ENCODE data around the gene ZNF573. TPM values are rescaled to one million over a fixed set of nuclear protein-coding genes. Genes with fewer than 3 reads are reported as not detected.

The ZNF573 gene
- total and polyA plus RNA-seq, 2 donors from 2014 or later = 1.5 to 12.2 TPM

DNA sequence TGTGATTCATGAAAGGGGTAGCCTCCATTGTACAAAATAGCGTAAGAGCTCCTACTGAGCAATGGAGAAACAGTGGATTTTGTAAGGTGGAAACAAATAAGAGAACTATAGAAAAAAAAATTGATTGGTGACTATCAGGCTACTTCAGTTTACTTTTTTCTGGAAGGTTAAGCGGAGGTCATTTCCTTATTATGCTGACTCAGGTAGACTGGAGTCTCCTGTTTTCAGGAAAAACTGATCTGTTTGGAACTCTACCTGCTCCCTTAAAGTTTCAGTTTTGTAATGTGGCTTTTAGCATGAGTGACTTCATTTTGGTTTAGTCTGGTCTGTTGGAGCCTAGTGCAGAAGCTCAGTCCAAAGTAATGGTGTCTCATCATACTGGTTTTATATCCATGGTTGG, 63.2 kb downstream of the ZNF573 start:
- TF ChIP-seq, protein P1, sequence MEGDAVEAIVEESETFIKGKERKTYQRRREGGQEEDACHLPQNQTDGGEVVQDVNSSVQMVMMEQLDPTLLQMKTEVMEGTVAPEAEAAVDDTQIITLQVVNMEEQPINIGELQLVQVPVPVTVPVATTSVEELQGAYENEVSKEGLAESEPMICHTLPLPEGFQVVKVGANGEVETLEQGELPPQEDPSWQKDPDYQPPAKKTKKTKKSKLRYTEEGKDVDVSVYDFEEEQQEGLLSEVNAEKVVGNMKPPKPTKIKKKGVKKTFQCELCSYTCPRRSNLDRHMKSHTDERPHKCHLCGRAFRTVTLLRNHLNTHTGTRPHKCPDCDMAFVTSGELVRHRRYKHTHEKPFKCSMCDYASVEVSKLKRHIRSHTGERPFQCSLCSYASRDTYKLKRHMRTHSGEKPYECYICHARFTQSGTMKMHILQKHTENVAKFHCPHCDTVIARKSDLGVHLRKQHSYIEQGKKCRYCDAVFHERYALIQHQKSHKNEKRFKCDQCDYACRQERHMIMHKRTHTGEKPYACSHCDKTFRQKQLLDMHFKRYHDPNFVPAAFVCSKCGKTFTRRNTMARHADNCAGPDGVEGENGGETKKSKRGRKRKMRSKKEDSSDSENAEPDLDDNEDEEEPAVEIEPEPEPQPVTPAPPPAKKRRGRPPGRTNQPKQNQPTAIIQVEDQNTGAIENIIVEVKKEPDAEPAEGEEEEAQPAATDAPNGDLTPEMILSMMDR (IDR thresholded peaks at IDR 0.05; ENCODE audit: borderline replicate concordance, extremely low read depth, insufficient read depth) = no peak
- no peak for DNase-seq
- intact Hi-C loops (cut with DNase I) = no loop called here
- Histone ChIP-seq H3K4me1 (ENCODE audit: control insufficient read depth in 2 of 3, insufficient read depth in 2 of 3, low read depth in 1 of 3, low read length in 3 of 3) (peaks cover 0 to 6% (median 0%) of the 10 kb centered on the region in 3 donors), H3K27me3 (ENCODE audit: control insufficient read depth, insufficient read depth, low read length) (no peaks in the 10 kb centered on the region), H3K27ac (ENCODE audit: low read depth in 2 of 2, low read length in 2 of 2) (no peak overlapping the region), H3K4me3 (ENCODE audit: low read length in 3 of 3) (no peak overlapping the region), H3K9ac (ENCODE audit: low read length in 3 of 3) (no peak overlapping the region), H3K9me3 (ENCODE audit: control insufficient read depth in 2 of 3, insufficient read depth in 1 of 3, low read length in 3 of 3) (no peaks in the 10 kb centered on the region), H3K36me3 (ENCODE audit: control insufficient read depth in 2 of 3, insufficient read depth in 3 of 3, low read length in 3 of 3) (peaks cover 0 to 3% (median 2%) of the 10 kb centered on the region in 3 donors)
- no peak for FAIRE-seq

DNA sequence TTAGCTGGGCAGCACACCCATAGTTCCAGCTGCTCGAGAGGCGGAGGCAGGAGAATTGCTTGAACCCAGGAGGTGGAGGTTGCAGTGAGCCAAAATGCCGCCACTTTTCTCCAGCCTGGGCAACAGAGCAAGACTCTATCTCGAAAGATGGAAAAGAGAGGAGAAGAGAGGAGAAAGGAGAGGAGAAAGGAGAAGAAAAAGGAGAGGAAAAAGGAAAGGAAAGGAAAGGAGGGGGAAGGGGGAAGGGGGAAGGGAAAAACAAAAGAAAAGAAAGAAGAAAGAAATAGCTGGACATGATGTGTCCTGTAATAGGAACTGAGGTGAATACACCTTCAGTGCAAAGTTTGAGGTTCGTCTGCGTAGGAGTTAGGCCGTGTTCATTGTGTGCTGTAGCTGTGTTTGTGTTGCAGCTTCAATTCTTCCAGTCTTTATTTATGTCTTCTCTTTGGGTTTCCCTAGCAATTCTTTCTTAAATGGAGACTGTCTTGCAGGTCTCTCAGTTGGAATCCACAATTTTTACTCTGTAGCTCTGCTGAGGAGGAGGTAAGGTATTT, 73.3 kb downstream of the ZNF573 start:
- H3K27ac ChIP-seq (ENCODE audit: low read depth in 2 of 2, low read length in 2 of 2) = no peak overlapping the region
- DNase-seq (no peak), FAIRE-seq (no peak)
- H3K27me3 ChIP-seq (ENCODE audit: control insufficient read depth, insufficient read depth, low read length) = no peaks in the 10 kb centered on the region
- H3K9me3 ChIP-seq (ENCODE audit: control insufficient read depth in 2 of 3, insufficient read depth in 1 of 3, low read length in 3 of 3) = no peaks in the 10 kb centered on the region
- H3K36me3 ChIP-seq (ENCODE audit: control insufficient read depth in 2 of 3, insufficient read depth in 3 of 3, low read length in 3 of 3) = peaks cover 0 to 6% (median 5%) of the 10 kb centered on the region in 3 donors
- TF ChIP-seq, protein P1 (IDR thresholded peaks at IDR 0.05; ENCODE audit: borderline replicate concordance, extremely low read depth, insufficient read depth) = no peak
- H3K4me1 ChIP-seq (ENCODE audit: control insufficient read depth in 2 of 3, insufficient read depth in 2 of 3, low read depth in 1 of 3, low read length in 3 of 3) = no peaks in the 10 kb centered on the region
- H3K4me3 ChIP-seq (ENCODE audit: low read length in 3 of 3) = no peak overlapping the region
- intact Hi-C loops (cut with DNase I) = no loop called here
- no peak overlapping the region for H3K9ac ChIP-seq (ENCODE audit: low read length in 3 of 3)

DNA sequence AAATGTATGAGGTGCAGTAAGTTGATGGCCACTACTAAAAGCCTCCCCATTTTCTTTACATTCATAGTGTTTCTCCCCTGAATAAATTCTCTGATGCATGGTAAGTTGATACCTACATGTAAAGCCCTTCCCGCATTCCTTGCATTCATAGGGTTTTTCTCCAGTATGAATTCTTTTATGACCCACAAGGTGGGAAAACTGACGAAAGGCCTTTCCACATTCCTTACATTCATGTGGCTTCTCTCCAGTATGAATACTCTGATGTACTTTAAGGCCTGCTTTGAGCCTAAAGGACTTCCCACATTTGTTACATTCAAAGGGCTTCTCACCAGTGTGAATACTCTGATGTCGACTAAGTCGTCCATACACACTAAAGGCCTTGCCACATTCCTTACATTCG, 80.3 kb downstream of the ZNF573 start:
- Histone ChIP-seq H3K36me3 (ENCODE audit: control insufficient read depth in 2 of 3, insufficient read depth in 3 of 3, low read length in 3 of 3) (peaks cover 5 to 18% (median 8%) of the 10 kb centered on the region in 3 donors), H3K27ac (ENCODE audit: low read depth in 2 of 2, low read length in 2 of 2) (no peak overlapping the region), H3K4me3 (ENCODE audit: low read length in 3 of 3) (no peak overlapping the region), H3K4me1 (ENCODE audit: control insufficient read depth in 2 of 3, insufficient read depth in 2 of 3, low read depth in 1 of 3, low read length in 3 of 3) (no peaks in the 10 kb centered on the region), H3K9me3 (ENCODE audit: control insufficient read depth in 2 of 3, insufficient read depth in 1 of 3, low read length in 3 of 3) (peaks cover 0 to 13% (median 0%) of the 10 kb centered on the region in 3 donors), H3K27me3 (ENCODE audit: control insufficient read depth, insufficient read depth, low read length) (no peaks in the 10 kb centered on the region), H3K9ac (ENCODE audit: low read length in 3 of 3) (no peak overlapping the region)
- intact Hi-C loops (cut with DNase I) = no loop called here
- TF ChIP-seq, protein P1 (IDR thresholded peaks at IDR 0.05; ENCODE audit: borderline replicate concordance, extremely low read depth, insufficient read depth) = no peak
- FAIRE-seq (no peak), DNase-seq (no peak)

DNA sequence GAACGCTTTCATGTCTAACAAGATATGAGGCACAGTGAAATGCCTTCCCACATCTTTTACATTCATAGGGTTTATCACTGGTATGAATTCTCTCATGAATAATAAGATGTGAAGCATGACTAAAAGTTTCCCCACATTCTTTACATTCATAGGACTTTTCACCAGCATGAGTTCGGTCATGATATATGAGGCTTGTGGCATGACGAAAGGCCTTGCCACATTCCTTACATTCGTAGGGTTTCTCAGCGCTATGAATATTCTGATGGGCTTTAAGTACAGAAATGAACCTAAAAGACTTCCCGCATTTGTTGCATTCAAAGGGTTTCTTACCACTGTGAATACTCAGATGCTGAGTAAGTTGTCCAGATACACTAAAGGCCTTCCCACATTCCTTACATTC, 81.2 kb downstream of the ZNF573 start:
- H3K36me3 ChIP-seq (ENCODE audit: control insufficient read depth in 2 of 3, insufficient read depth in 3 of 3, low read length in 3 of 3) = peaks cover 5 to 18% (median 8%) of the 10 kb centered on the region in 3 donors
- intact Hi-C loops (cut with DNase I) = no loop called here

More for the DNA sequence above, 81.2 kb downstream of the ZNF573 start:
- DNase-seq (no peak), FAIRE-seq (no peak)
- Histone ChIP-seq H3K4me3 (ENCODE audit: low read length in 3 of 3) (no peak overlapping the region), H3K9ac (ENCODE audit: low read length in 3 of 3) (no peak overlapping the region), H3K27ac (ENCODE audit: low read depth in 2 of 2, low read length in 2 of 2) (no peak overlapping the region), H3K4me1 (ENCODE audit: control insufficient read depth in 2 of 3, insufficient read depth in 2 of 3, low read depth in 1 of 3, low read length in 3 of 3) (no peaks in the 10 kb centered on the region), H3K27me3 (ENCODE audit: control insufficient read depth, insufficient read depth, low read length) (no peaks in the 10 kb centered on the region), H3K9me3 (ENCODE audit: control insufficient read depth in 2 of 3, insufficient read depth in 1 of 3, low read length in 3 of 3) (peaks cover 0 to 13% (median 0%) of the 10 kb centered on the region in 3 donors)
- TF ChIP-seq, protein P1 (IDR thresholded peaks at IDR 0.05; ENCODE audit: borderline replicate concordance, extremely low read depth, insufficient read depth) = no peak

All from kidney (tissue), 14 donors.